Cardiac muscle cell (in vitro differentiated cells and primary cell): Measurements from ENCODE around the gene OTOA. TPM values are rescaled to one million over a fixed set of nuclear protein-coding genes. Genes with fewer than 3 reads are reported as not detected.
"Not testable (repeated sequence)": the region's sequence is repeated elsewhere in the genome, so short reads cannot be mapped to it uniquely, and the experiment has no call there.

Source experiments
- DNase-seq, 2 donors: peaks; one replicate each; pipeline versions ENCODE4 v3.0.0 to v3.0.0-alpha.2; 2010 to 2017; ENCODE audit warnings: low read depth in 1 of 2, low spot score in 1 of 2
- H3K27ac ChIP-seq: fragments of 200-600 bp; sonication (generic); 2 replicates; pipeline ENCODE4 v1.5.1; 2016
- H3K27me3 ChIP-seq: fragments of 200-600 bp; sonication (generic); 2 replicates; pipeline ENCODE4 v1.6.0; 2016; ENCODE audit warnings: control low read depth
- H3K36me3 ChIP-seq: fragments of 200-600 bp; sonication (generic); 2 replicates; pipeline ENCODE4 v1.5.1; 2016; ENCODE audit warnings: control low read depth
- H3K4me1 ChIP-seq: fragments of 200-600 bp; sonication (generic); 2 replicates; pipeline ENCODE4 v1.8.1; 2017; ENCODE audit warnings: low read depth, mild to moderate bottlenecking, mixed run types
- H3K4me3 ChIP-seq: fragments of 200-600 bp; sonication (generic); 2 replicates; pipeline ENCODE4 v1.5.1; 2016; ENCODE audit warnings: mild to moderate bottlenecking
- H3K9me3 ChIP-seq: fragments of 200-600 bp; sonication (generic); 2 replicates; pipeline ENCODE4 v1.5.1; 2017; ENCODE audit warnings: low read depth, mild to moderate bottlenecking, control low read depth
- CTCF ChIP-seq: IDR thresholded peaks from 2 replicates; pipeline ENCODE4 v1.5.1; 2012; ENCODE audit warnings: low read depth, mild to moderate bottlenecking, low read length
- polyA plus RNA-seq: library from polyadenylated mRNA; unstranded; fragments of >200 nt; fragmentation: Nextera tagmentation; extraction: Ambion mirVana; gene quantifications from 2 replicates; pipeline ENCODE4 v1.2.1, GENCODE V29; 2016
- total RNA-seq: library from RNA; depleted of rRNA; stranded (reverse); fragments of >200 nt; gene quantifications from 2 replicates; pipeline ENCODE4 v1.2.3, GENCODE V29; 2016

Gene OTOA
- total and polyA plus RNA-seq, 2 experiments from 2014 or later: 0.51 TPM; not detected in 1

GRCh38 chr16:21801538-21802374 lies 138.0 kb downstream of the OTOA start:
- not testable (repeated sequence) for H3K9me3 ChIP-seq, H3K4me3 ChIP-seq, H3K36me3 ChIP-seq, H3K27me3 ChIP-seq, H3K4me1 ChIP-seq, H3K27ac ChIP-seq
- DNase-seq: peak; percentile 44 to 60
- TF ChIP-seq CTCF: peak; percentile 46

DNA sequence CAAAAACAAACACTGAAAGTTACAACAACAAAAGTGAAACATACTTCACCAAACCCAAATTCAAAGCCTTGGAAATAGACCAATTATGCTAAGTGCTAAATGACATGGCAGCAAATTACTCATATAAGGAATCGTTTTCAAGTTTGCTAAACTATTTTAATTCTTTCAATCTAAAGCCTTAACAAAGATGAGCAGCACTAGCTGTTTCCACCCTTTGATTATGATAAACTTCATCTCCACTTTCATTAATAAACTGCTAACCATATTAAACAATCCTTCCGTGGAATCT lies 138.6 kb downstream of the OTOA start:
- H3K4me3 ChIP-seq, H3K9me3 ChIP-seq, DNase-seq, H3K27me3 ChIP-seq, H3K27ac ChIP-seq, H3K36me3 ChIP-seq, H3K4me1 ChIP-seq: not testable (repeated sequence)

Other genes with a start within 250 kb of the OTOA start
- gene METTL9, start 64.4 kb upstream of the OTOA start, total RNA-seq: 247 and 313 TPM in 2 replicates
- gene METTL9, start 64.4 kb upstream of the OTOA start, polyA plus RNA-seq: 125 and 129 TPM in 2 replicates
- not detected in 2 replicates for gene IGSF6, start 11.4 kb upstream of the OTOA start, total RNA-seq
- gene IGSF6, start 11.4 kb upstream of the OTOA start, polyA plus RNA-seq: 0.13 TPM in 1 of 2 replicates, not detected in the other
- 5.2 and 6.5 TPM in 2 replicates for gene NPIPB4, start 193.8 kb downstream of the OTOA start, total RNA-seq
- gene NPIPB4, start 193.8 kb downstream of the OTOA start, polyA plus RNA-seq: 21.0 and 31.1 TPM in 2 replicates